T-helper 1 cell treated with Interleukin-12 subunit alpha and Interleukin-12 subunit beta and Interleukin-4 antibody, amounts not matched to agents 30 μg/mL and 1 μg/mL, for 36 hours (primary cell): ENCODE results near the gene NFX1.
"Not testable (repeated sequence)": the region's sequence is repeated elsewhere in the genome, so short reads cannot be mapped to it uniquely, and the experiment has no call there.

Experiments
- H3K27ac Mint-ChIP-seq: one replicate; pipeline ENCODE4 v1.8.0; 2021; ENCODE audit warnings: mild to moderate bottlenecking, mixed read lengths
- H3K27me3 Mint-ChIP-seq: one replicate; pipeline ENCODE4 v1.8.0; 2021; ENCODE audit warnings: low read depth, mixed read lengths
- H3K36me3 Mint-ChIP-seq: one replicate; pipeline ENCODE4 v1.8.0; 2021; ENCODE audit warnings: low read depth, mixed read lengths
- H3K4me1 Mint-ChIP-seq: one replicate; pipeline ENCODE4 v1.8.0; 2021; ENCODE audit warnings: low read depth, mixed read lengths
- H3K4me3 Mint-ChIP-seq: one replicate; pipeline ENCODE4 v1.8.0; 2021; ENCODE audit warnings: mild to moderate bottlenecking, moderate library complexity, mixed read lengths
- H3K9me3 Mint-ChIP-seq: one replicate; pipeline ENCODE4 v1.8.0; 2021; ENCODE audit warnings: mixed read lengths

NFX1 gene

DNA sequence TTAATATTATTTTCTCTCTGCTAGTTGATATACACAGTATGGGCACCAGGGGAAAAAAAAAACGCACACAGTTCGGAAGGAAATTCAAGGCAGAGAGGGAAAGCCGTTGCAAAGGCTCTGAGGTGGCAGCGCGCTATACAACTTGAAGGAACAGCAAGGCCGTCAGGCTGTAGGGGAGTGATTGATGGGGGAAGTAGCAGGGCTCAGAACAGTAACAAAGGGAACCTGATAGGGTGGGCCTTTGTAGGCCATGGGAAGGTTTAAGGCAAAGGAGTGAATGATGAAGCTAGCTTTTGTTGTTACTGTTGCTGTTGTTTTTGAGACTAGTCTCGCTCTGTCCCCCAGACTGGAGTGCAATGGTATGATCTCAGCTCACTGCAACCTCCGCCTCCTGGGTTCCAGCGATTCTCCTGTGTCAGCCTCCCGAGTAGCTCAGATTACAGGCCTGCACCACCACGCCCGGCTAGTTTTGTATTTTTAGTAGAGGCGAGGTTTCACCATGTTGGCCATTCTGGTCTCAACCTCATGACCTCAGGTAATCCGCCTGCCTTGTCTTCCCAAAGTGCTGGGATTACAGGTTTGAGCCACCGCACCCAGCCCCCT, 85.0 kb downstream of the NFX1 start:
- no peak overlapping the region for H3K27ac Mint-ChIP-seq
- H3K36me3 Mint-ChIP-seq, result peaks cover 6% of the 10 kb centered on the region
- no peaks in the 10 kb centered on the region for H3K9me3 Mint-ChIP-seq
- peaks cover 15% of the 10 kb centered on the region for H3K4me1 Mint-ChIP-seq
- H3K4me3 Mint-ChIP-seq, result no peak overlapping the region
- no peaks in the 10 kb centered on the region for H3K27me3 Mint-ChIP-seq

DNA sequence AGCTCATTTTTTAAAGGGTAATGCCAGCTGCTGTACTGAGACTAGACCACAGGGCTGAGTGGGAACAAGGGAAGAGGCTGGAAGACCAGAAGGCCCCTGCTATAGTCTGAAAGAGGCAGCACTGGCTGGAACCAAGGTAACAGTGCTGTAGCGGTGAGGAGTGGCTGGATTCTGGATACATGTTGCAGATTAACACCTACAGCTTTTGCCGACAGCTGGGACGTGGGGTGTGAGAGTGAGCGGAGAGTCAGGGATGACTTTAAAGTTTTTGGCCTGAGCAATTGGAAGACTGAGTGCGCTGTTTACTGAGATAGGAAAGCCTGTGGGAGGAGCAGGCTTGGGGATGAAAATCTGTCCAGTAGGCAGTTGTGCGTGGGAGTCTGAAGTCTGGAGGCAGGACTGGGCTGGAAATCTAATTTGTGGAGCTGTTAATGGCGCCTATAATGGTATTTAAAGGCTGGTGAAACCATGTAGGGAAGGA, 85.6 kb downstream of the NFX1 start:
- peaks cover 6% of the 10 kb centered on the region for H3K36me3 Mint-ChIP-seq
- no peaks in the 10 kb centered on the region for H3K27me3 Mint-ChIP-seq
- H3K27ac Mint-ChIP-seq, result no peak overlapping the region
- no peaks in the 10 kb centered on the region for H3K9me3 Mint-ChIP-seq
- peaks cover 13% of the 10 kb centered on the region for H3K4me1 Mint-ChIP-seq
- H3K4me3 Mint-ChIP-seq, result no peak overlapping the region

DNA sequence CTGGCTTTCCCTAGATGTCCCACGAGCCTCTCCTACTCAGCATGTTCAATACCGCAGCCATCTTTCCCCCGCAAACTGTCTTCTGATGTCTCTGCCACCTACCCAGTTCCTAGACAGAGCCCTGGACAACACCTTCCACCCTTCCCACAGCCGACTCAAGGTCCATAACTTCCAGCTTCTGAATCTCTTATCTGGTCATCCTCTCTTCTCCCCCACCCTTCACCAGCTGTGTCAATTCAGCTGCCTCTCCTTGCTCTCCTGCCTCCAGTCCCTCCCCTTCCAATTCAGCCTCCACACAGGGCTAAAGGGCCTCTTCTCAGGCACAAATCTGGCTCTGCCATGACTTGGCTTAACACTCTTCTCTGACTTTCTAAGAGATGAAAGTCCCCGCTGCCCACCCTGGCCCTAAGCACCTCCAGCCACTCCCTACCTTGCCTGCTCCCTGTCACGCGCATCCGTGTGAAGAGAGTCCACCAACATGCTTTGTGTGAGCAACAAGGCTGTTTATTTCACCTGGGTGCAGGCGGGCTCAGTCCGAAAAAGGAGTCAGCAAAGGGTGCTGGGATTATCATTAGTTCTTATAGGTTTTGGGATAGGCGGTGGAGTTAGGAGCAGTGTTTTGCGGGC, 86.9 kb downstream of the NFX1 start:
- H3K4me3 Mint-ChIP-seq, result no peak overlapping the region
- H3K27ac Mint-ChIP-seq, result no peak overlapping the region
- H3K27me3 Mint-ChIP-seq, result no peaks in the 10 kb centered on the region
- peaks cover 4% of the 10 kb centered on the region for H3K36me3 Mint-ChIP-seq
- no peaks in the 10 kb centered on the region for H3K9me3 Mint-ChIP-seq
- H3K4me1 Mint-ChIP-seq, result peaks cover 13% of the 10 kb centered on the region

DNA sequence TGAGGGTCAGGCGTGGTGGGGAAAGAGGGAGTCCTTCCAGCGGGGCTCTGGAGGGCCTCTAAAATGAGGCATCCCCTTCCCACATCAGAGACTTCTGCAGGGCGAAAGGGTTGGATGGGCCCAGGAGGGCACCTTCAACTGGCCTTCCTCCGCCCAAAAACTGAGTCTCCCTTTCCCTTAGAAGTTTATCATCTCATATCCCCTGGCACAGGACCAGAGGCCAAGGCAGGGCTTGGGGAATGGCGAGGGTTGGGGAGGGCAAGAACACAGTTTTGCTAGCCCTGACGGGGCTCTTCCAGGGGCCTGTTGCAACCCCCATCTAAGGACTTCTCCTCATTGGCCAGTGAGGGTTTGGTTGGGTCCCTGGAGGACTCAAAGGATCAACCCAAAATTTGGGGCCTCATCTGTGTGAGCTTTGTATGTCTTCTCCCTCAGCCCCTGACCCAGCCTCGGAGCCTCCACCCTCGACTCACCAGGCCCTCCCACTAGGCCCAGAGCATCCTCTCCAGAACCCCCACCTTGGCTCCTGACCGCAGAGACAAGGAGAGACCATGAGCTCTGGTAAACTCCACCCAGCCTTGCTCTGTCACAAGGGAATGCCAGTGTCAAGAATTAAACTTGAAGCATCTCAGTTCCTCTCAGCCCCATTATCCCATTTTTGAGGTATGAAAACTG, 87.9 kb downstream of the NFX1 start:
- Mint-ChIP-seq H3K36me3 (no peaks in the 10 kb centered on the region), H3K9me3 (no peaks in the 10 kb centered on the region), H3K27ac (no peak overlapping the region), H3K27me3 (no peaks in the 10 kb centered on the region), H3K4me3 (no peak overlapping the region), H3K4me1 (peaks cover 10% of the 10 kb centered on the region)

DNA sequence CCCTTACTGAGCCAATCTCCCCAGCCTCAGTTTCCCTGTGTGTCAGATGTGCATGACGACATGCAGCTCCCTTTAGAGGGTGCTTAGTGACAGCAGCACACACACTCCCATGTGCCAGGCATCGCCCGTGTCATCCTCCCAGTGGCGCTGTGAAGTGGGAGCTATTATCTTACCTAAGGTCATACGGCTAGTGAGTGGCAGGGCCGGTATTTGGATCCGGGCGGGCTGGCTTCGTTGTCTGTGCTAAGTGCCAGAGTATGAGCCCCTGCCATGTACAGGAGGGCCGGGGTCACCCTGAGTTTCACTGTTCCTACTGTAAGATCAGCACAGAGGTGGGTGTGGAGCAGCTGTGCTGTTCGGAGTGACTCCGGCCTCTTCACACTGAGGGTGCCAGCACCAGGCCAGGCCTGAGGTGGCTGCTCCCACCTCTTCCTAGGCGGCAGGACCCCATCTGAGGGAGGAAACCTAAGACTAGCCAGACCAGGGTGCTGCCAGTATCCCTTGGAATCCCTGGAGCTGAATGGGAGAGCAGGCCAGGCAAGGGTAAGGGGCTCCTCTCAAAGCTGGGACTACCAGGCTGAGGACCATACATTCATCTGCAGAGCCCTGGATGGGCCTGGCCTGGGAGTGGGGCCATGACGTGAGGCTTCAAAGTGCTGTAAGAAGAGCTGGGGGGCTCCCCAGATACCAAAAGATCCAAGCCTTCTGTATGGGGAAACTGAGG, 89.5 kb downstream of the NFX1 start:
- Mint-ChIP-seq H3K4me1 (peaks cover 7% of the 10 kb centered on the region), H3K9me3 (no peaks in the 10 kb centered on the region), H3K27ac (no peak overlapping the region), H3K36me3 (no peaks in the 10 kb centered on the region), H3K4me3 (no peak overlapping the region), H3K27me3 (no peaks in the 10 kb centered on the region)

DNA sequence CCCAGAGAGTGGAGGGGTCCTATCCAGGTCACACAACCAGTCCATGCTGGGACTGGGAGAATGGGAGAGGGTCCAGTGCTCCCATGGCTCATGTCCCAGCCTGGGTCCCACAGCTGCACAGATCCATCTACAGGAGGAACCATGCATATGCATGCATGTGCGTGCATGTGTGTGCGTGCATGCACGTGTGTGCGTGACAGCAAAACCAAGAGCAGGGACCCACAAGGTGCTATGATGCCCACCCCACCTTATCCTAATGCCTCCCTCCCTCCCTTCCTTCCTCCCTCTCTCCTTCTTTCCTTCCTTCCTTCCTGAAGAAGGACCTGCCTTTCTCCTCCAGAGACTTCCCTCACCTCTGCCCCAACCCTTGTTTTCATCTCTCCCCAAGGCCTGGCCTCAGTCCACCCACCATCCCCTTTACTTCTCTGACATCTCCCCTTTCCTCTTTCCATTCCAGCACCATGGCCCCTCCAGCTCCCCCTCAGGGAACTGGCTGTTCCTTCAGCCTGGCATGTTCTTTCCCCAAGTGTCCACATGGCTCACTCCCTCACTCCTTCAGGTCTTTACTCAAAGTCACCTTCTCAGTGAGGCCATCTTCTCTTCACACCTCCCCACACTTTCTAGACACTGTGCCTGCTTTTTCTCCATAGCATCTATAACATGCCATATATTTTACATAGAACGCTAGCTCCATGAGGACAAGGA, 90.2 kb downstream of the NFX1 start:
- peaks cover 3% of the 10 kb centered on the region for H3K4me1 Mint-ChIP-seq
- H3K27me3 Mint-ChIP-seq, result no peaks in the 10 kb centered on the region
- no peaks in the 10 kb centered on the region for H3K9me3 Mint-ChIP-seq
- H3K36me3 Mint-ChIP-seq, result no peaks in the 10 kb centered on the region
- no peak overlapping the region for H3K4me3 Mint-ChIP-seq
- H3K27ac Mint-ChIP-seq, result peak overlapping the region; percentile 2

DNA sequence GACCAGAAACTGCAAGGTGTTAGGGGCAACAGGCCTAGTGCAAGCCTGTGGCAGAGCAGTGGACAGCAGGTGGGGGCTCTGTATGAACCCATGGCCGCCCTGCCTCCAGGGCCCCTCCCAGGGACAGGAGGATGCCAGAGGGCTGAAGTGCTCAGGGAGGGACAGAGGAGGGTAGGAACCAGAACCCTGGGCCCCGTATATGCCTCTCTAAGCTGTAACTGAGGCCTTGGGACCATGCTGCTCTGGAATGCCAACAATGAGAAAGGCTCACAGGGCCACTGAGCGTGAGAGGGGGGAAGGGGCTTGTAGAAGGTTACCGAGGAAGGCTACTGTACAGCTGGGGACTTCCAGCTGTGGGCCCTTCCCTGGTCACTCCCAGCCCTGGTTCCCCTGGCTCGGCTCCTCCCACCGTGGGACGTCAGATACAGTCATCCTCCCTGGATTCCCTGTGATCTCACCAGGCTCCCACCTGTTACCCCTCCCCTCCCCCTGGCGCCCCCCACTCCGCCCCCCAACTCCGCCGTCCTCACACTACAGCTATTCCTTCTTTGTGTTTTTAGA, 91.0 kb downstream of the NFX1 start:
- Mint-ChIP-seq H3K4me3 (no peak overlapping the region), H3K9me3 (no peaks in the 10 kb centered on the region), H3K36me3 (no peaks in the 10 kb centered on the region), H3K4me1 (no peaks in the 10 kb centered on the region), H3K27me3 (no peaks in the 10 kb centered on the region), H3K27ac (no peak overlapping the region)

DNA sequence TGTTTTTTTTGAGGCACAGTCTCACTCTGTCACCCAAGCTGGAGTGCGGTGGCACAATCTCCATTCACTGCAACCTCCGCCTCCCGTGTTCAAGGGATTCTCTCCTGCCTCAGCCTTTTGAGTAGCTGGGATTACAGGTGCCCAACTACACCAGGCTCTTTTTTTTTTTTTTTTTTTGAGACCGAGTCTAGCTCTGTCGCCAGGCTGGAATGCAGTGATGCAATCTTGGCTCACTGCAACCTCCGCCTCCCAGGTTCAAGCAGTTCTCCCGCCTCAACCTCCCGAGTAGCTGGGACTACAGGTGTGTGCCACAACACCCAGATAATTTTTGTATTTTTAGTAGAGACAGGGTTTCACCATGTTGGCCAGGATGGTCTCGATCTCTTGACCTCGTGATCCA, 92.1 kb downstream of the NFX1 start:
- not testable (repeated sequence) for H3K4me3 Mint-ChIP-seq, H3K27me3 Mint-ChIP-seq, H3K9me3 Mint-ChIP-seq, H3K36me3 Mint-ChIP-seq, H3K4me1 Mint-ChIP-seq, H3K27ac Mint-ChIP-seq

DNA sequence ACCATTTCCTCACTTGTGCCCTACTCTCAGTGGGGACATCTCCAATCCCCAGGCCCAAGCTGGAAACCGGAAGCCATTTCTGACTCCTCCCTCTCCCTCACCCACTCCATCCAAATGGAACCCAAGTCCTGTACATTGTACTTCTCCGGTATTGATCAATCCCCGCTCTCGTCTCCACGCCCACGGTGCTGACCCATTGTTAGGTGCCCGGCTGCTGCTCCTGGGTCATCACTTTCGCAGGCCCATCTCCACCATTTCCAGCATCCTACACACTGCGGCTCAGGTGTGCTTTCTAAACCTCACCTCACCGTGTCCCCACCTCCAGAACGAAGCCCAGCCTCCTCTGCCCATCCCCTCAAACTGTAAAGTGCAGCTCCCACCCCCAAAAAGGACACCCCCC, 93.1 kb downstream of the NFX1 start:
- not testable (repeated sequence) for H3K36me3 Mint-ChIP-seq, H3K4me3 Mint-ChIP-seq, H3K9me3 Mint-ChIP-seq, H3K4me1 Mint-ChIP-seq, H3K27me3 Mint-ChIP-seq, H3K27ac Mint-ChIP-seq

DNA sequence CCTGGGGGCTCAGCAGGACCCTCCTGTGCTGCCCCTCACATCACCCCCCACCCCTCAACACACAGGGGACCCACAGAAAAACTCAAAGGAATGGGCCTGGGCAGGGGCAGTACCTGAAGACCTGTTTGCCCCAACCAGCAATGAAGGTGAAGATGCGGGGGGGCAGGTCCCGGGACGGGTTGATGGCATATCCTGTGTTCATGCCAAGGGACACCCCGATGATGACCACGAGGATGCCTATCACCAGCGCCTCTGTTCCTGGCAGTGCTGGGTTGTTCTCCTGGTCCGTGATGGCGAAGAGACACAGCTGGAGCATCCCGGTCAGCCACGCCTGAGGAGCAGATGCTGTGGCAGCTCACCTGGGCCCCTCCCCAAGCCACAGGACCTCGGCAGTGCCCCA, 95.2 kb downstream of the NFX1 start:
- H3K36me3 Mint-ChIP-seq, H3K27me3 Mint-ChIP-seq, H3K4me1 Mint-ChIP-seq, H3K27ac Mint-ChIP-seq, H3K9me3 Mint-ChIP-seq, H3K4me3 Mint-ChIP-seq: not testable (repeated sequence)

DNA sequence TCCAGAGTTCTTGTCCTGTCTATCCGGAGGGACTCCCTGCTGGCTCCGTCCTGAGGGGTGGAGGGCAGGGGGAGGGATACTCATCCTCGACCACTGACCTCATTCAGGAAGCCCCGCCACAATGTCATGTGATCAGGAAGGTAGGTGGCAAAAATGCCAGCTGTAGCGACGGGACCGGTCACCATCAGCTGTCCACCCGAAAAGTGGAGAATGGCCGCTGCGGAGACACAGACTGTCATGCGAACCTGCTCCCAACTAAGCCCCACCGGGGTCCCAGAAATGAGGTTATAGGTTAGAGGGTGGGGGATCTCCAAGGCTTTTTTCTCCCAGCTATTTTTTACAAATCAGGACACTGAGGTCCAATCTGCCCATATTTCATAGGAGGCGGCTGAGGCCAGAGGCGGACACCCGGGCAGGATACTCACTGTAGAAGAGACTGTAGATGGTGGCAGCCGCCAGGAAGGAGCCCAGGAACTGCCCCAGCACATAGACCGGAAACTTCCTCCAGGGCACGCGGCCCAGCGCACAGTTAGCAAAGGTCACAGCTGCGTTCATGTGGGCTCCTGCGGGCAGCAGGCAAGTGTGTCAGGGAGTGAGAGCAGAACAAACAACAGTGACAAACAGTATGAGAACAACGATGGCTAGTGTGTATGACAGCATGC, 95.8 kb downstream of the NFX1 start:
- H3K27me3 Mint-ChIP-seq, H3K4me1 Mint-ChIP-seq, H3K9me3 Mint-ChIP-seq, H3K36me3 Mint-ChIP-seq, H3K27ac Mint-ChIP-seq, H3K4me3 Mint-ChIP-seq: not testable (repeated sequence)

DNA sequence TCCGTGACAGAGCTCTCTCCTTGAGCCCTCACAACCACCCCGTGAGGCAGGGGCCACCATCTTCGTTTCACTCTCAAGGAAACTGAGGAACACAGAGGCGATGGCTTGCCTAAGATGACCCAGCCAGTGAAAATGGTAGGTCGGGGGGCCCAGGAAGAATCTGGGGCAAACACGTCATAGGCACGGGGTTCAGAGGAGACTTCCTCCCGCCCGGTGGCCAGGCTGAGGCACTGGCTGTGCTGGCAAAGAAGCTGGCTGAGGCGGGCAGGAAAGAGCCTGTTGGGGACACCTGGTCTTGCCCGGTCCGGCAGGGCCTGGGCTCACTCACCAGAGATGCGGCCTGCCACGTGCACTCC, 96.3 kb downstream of the NFX1 start:
- not testable (repeated sequence) for H3K27me3 Mint-ChIP-seq, H3K36me3 Mint-ChIP-seq, H3K4me1 Mint-ChIP-seq, H3K27ac Mint-ChIP-seq, H3K9me3 Mint-ChIP-seq, H3K4me3 Mint-ChIP-seq

DNA sequence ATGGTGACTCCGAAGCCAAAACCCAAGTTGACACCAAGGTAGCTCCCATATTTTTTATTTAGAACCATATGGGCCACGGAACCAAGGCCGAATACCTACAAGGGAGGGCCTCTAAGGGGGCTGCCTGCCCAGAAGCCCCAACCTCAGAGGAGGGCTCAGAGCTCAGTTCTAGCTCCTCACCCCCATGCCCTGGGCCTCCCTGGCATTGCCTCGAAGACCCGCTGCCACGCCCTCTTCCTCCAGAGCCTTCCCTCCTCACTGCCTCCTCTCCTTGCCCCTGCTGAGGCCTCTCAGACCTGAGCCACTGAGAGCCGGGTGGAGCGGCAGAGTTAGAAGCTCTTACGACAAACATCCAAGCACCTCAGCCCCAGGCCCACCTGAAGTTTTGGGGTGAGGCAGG, 96.7 kb downstream of the NFX1 start:
- not testable (repeated sequence) for H3K36me3 Mint-ChIP-seq, H3K27me3 Mint-ChIP-seq, H3K27ac Mint-ChIP-seq, H3K4me1 Mint-ChIP-seq, H3K9me3 Mint-ChIP-seq, H3K4me3 Mint-ChIP-seq
